ENCODE measurements around the gene ALDH3A2.

The ALDH3A2 gene

GRCh38 chr17:19714542-19715411 lies 66.2 kb downstream of the ALDH3A2 start:
- DNase-seq (ENCODE audit: low read depth in 2 of 2), result no peak

DNA sequence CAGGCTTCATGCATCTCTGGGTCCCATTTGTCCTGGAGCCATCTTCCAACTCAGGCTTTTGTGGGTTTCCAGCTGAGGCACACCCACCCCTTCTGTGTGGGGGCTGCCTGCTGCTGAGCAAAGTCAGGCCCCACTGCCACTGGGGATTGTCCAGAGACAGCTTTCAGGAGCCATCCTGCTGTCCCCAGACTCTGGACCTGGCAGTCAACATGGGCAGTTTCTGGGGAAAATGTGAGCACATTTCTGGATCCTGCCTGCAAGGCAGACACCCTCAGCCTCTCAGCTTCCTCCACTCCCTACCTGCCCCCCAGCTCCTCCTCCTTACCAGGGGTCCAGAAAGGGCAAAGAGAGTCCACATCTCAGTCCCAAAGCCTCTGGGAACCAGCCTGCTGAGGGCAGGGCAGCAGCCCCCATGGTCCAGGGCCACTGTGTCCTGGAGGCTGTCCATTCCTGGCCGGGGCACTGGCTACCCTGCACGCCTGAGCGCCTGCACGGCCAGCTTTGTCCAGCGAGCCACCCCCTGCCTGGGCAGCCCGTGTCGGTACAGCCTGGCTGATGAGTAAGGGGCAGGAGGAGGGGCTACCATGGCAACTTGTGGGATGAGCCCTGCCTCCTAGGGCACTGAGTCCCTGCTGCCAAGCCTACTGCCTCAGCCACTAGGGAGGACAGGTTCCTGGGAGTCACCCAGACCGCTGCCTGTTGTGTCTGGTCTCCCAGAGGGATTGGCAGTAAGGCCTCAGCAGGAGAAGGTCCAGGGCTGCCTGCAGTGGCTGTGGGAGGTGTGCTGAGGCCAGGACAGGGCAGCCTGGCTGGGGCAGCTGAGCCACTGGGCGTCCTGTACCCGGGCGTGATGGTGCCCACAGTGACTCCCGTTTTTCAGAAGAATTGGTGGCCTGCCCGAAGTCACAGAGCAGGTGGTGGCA lies 67.8 kb downstream of the ALDH3A2 start, which contains the start of gene SLC47A2:
Gene SLC47A2, minus strand, starts transcription at position 477 of the 923 bp plus-strand sequence. Its CDS starts 29 bp downstream, at position 448.
- DNase-seq (ENCODE audit: low read depth in 2 of 2), result no peak

- DNase-seq (ENCODE audit: low read depth in 2 of 2), result no peak
Observed at GRCh38 chr17:19717031-19717360, 68.4 kb downstream of the ALDH3A2 start.

- no peak for DNase-seq (ENCODE audit: low read depth in 2 of 2)
Observed at GRCh38 chr17:19717411-19717908, 68.9 kb downstream of the ALDH3A2 start.

GRCh38 chr17:19718041-19718612 lies 69.6 kb downstream of the ALDH3A2 start:
- DNase-seq (ENCODE audit: low read depth in 2 of 2), result no peak

DNA sequence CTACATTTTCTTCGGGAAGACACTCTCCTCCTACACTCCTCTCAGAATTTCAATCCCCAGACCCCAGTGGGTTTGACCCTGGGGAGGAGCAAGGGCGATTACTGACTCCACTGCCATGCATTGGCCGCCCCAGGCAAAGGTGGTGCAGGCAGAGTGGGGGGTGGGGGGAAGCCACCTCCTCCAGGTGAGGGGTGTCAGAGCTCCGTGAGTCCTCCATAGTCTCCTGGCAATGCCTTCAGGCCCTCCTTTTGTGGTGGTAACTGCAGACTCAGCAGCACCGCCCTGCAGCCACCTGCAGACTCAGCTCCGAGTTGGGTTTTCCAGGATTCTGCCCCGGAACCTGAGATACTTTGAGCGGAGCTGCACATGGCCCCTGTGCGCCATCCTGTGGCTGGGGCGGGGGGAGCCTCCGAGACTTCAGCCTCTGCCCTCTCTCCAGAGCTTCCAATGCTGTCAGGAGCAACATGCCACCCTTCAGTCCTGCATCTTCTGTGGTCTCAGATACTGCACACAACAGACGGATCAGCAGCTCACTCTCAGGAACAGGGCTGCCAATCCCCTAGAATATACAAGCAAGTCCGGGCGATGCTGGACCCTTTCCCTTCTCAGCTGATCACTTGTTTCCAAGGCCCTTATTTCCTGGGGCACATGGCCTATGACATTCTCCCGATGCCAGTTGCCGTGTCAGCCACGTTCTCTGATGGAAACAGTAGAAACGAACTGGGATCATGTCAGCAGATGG lies 70.2 kb downstream of the ALDH3A2 start:
- no peak for DNase-seq (ENCODE audit: low read depth in 2 of 2)

DNA sequence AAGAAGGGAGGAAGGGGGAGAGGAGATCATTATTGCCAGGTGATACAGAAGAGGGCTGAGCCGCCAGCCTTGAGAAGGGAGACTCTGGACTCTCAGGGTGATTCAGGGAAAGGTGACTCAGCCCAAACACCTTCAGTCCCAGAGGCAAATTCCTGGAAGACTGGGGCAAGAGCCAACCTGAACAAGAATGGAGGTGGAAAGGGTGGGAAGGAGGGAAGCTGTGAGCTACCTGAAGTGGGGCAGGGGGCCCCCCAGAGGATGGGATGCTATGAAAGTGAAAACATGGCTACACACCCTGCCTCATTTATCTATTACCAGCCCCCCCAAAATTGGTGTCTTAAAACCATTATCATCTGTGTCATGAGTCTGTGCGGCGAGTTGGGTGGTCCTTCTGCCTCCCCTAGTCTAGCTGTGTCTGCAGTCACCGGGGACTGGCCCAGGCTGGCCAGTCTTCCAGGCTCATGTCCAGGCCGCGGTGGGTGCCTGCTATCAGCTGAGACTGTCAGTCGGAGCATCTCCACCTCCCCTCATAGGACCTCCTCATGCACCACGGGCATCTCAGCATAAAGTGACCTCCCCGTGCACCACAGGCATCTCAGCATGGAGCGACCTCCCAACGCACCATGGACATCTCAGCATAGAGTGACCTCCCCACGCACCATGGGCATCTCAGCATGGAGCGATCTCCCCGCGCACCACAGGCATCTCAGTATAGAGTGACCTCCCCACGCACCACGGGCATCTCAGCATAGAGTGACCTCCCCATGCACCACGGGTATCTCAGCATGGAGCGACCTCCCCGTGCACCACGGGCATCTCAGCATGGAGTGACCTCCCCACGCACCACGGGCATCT lies 71.0 kb downstream of the ALDH3A2 start:
- DNase-seq (ENCODE audit: low read depth in 2 of 2), result no peak

- DNase-seq (ENCODE audit: low read depth in 2 of 2), result no peak
Observed at GRCh38 chr17:19720210-19720475, 71.6 kb downstream of the ALDH3A2 start.

GRCh38 chr17:19720631-19721426 lies 72.3 kb downstream of the ALDH3A2 start:
- DNase-seq (ENCODE audit: low read depth in 2 of 2), result no peak

DNA sequence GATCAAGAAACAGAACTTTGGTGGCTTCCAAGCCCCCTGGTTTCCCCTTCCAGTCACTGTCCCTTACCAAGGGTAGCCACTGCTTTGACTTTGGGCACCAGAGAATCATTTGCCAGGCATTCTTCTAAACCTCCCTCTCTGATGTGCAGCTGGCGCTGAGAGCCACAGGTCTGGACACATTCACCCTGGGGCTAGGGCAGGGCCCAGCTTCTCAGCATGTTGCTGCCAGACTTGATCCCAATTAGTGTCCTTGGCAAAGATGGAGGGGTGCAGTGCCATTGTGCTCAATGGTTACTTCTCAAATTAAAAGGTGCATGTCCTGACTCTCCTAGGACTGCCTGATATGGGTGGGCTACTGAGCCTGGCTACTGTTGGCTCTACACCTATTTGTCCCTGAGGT lies 75.4 kb downstream of the ALDH3A2 start:
- no peak for DNase-seq (ENCODE audit: low read depth in 2 of 2)

- peak; percentile 8 to 32 for DNase-seq (ENCODE audit: low read depth in 2 of 2)
Observed at GRCh38 chr17:19724501-19725420, 76.2 kb downstream of the ALDH3A2 start.

GRCh38 chr17:19725486-19725885 lies 76.9 kb downstream of the ALDH3A2 start:
- DNase-seq (ENCODE audit: low read depth in 2 of 2), result no peak

DNA sequence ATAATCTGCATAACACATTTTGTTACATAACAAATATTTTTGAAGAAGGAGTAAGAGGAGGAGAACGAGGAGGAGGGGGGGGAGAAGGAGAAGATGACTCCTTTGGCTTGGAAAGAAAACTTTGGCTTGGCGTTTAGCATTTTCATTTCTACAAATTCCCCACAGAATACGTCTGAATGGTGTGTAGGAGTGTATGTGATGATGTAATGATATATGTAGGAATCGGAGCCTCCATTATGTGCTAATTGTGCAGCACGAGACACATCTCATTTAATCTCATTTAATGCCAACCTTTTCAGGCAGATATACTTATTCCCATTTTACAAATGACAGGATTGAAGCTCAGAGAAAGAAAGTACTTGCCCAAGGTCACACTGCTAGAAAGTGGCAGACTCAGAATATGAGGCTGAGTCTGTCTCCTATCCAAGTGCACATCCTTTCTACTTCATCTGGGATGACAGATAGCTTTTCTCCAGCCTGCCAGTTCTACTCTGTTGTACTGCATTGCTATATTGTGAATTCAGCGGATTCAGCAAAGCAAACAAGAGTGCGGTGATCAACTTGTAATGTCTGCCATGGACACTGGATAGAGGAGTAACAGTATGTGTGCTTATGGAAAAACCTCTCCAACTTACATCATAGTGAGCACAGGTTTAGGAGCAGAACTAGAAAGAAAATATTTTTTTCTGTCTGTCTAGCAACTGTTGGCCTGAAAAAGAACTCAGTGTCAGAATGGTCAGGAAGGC lies 78.3 kb downstream of the ALDH3A2 start:
- no peak for DNase-seq (ENCODE audit: low read depth in 2 of 2)

All from stimulated activated CD8-positive, alpha-beta memory T cell treated with anti-CD3 and anti-CD28 coated beads, Interleukin-15, amount 100 ng/mL, for 4 hours (primary cell).